SK-N-SH treated with all-trans-retinoic acid at 6 μM for 48 hours (cell line): ENCODE measurements around the gene PCSK2.

Experiments
- ATAC-seq: fragments of 200-7000 bp; cut with Tn5 transposase; 3 replicates; pipeline ENCODE4 v1.9.1; 2020; ENCODE audit warnings: mild to moderate bottlenecking, moderate library complexity
- BACH2 ChIP-seq: fragments of 250-450 bp; sonication (Bioruptor Pico); IDR thresholded peaks from 2 replicates; pipeline ENCODE4 v1.9.0; 2021; ENCODE audit warnings: mild to moderate bottlenecking, borderline replicate concordance
- CREB5 ChIP-seq: fragments of 250-450 bp; sonication (Bioruptor Pico); IDR thresholded peaks from 2 replicates; pipeline ENCODE4 v1.5.1; 2020; ENCODE audit warnings: low read depth, mild to moderate bottlenecking, moderate library complexity
- CSDC2 ChIP-seq: fragments of 250-450 bp; sonication (Bioruptor Pico); IDR thresholded peaks from 2 replicates; pipeline ENCODE4 v1.5.0; 2020; ENCODE audit warnings: mild to moderate bottlenecking, moderate library complexity
- CSRNP3 ChIP-seq: fragments of 250-450 bp; sonication (Bioruptor Pico); IDR thresholded peaks from 2 replicates; pipeline ENCODE4 v1.5.1; 2021; ENCODE audit warnings: mild to moderate bottlenecking, moderate library complexity
- ESRRG ChIP-seq: fragments of 250-450 bp; sonication (Bioruptor Pico); IDR thresholded peaks from 2 replicates; pipeline ENCODE4 v1.6.1; 2021; ENCODE audit warnings: mild to moderate bottlenecking
- GLIS3 ChIP-seq: fragments of 250-450 bp; sonication (Bioruptor Pico); IDR thresholded peaks from 2 replicates; pipeline ENCODE4 v1.5.0; 2020; ENCODE audit warnings: mild to moderate bottlenecking, moderate library complexity
- ISL1 ChIP-seq: fragments of 250-450 bp; sonication (Bioruptor Pico); IDR thresholded peaks from 2 replicates; pipeline ENCODE4 v2.1.2; 2022; ENCODE audit warnings: mild to moderate bottlenecking, moderate library complexity
- OSR1 ChIP-seq: fragments of 250-450 bp; sonication (Bioruptor Pico); IDR thresholded peaks from 2 replicates; pipeline ENCODE4 v1.8.0; 2022; ENCODE audit warnings: moderate library complexity, mild to moderate bottlenecking, inconsistent platforms
- POU6F1 ChIP-seq: fragments of 250-450 bp; sonication (Bioruptor Pico); IDR thresholded peaks from 2 replicates; pipeline ENCODE4 v1.8.0; 2021; ENCODE audit warnings: low read depth, mild to moderate bottlenecking, moderate library complexity, borderline replicate concordance
- PPARA ChIP-seq: fragments of 250-450 bp; sonication (Bioruptor Pico); IDR thresholded peaks from 2 replicates; pipeline ENCODE4 v1.5.0; 2020; ENCODE audit warnings: mild to moderate bottlenecking, borderline replicate concordance
- RARB ChIP-seq: fragments of 250-450 bp; sonication (Bioruptor Pico); IDR thresholded peaks from 2 replicates; pipeline ENCODE4 v1.8.0; 2021; ENCODE audit warnings: mild to moderate bottlenecking, moderate library complexity
- SNAI2 ChIP-seq: fragments of 250-450 bp; sonication (Bioruptor Pico); IDR thresholded peaks from 2 replicates; pipeline ENCODE4 v1.5.0; 2020; ENCODE audit warnings: mild to moderate bottlenecking, moderate library complexity
- TCF4 ChIP-seq: fragments of 250-450 bp; sonication (Bioruptor Pico); IDR thresholded peaks from 2 replicates; pipeline ENCODE4 v1.8.0; 2021; ENCODE audit warnings: mild to moderate bottlenecking, moderate library complexity, borderline replicate concordance
- TOX ChIP-seq: fragments of 250-450 bp; sonication (Bioruptor Pico); IDR thresholded peaks from 2 replicates; pipeline ENCODE4 v1.8.0; 2021; ENCODE audit warnings: mild to moderate bottlenecking, moderate library complexity, borderline replicate concordance
- TSHZ2 ChIP-seq: fragments of 250-450 bp; sonication (Bioruptor Pico); IDR thresholded peaks from 2 replicates; pipeline ENCODE4 v1.5.0; 2020; ENCODE audit warnings: mild to moderate bottlenecking, moderate library complexity
- ZC3H10 ChIP-seq: fragments of 250-450 bp; sonication (Bioruptor Pico); IDR thresholded peaks from 2 replicates; pipeline ENCODE4 v1.5.1; 2021; ENCODE audit warnings: mild to moderate bottlenecking, moderate library complexity
- ZFP3 ChIP-seq: fragments of 250-450 bp; sonication (Bioruptor Pico); IDR thresholded peaks from 2 replicates; pipeline ENCODE4 v1.5.0; 2020; ENCODE audit warnings: mild to moderate bottlenecking, moderate library complexity
- ZFP30 ChIP-seq: fragments of 450-650 bp; formaldehyde crosslinking; IDR thresholded peaks from 2 replicates; pipeline ENCODE4 v1.5.0; 2022; ENCODE audit warnings: mild to moderate bottlenecking, moderate library complexity
- ZNF565 ChIP-seq: fragments of 450-650 bp; formaldehyde crosslinking; conservative IDR thresholded peaks from 2 replicates; pipeline ENCODE4 v1.5.0; 2020; ENCODE audit warnings: low read depth, mild to moderate bottlenecking, moderate library complexity
- ZNF70 ChIP-seq: fragments of 450-650 bp; formaldehyde crosslinking; IDR thresholded peaks from 2 replicates; pipeline ENCODE4 v1.5.0; 2020; ENCODE audit warnings: mild to moderate bottlenecking, moderate library complexity

The PCSK2 gene

GRCh38 chr20:17345321-17345720 lies 118.5 kb downstream of the PCSK2 start:
- ATAC-seq: no peak
- TF ChIP-seq ISL1 (CRISPR knock-in tag) (no peak), RARB (CRISPR knock-in tag) (no peak), GLIS3 (CRISPR knock-in tag) (no peak), BACH2 (CRISPR knock-in tag) (no peak), OSR1 (CRISPR knock-in tag) (no peak), POU6F1 (CRISPR knock-in tag) (no peak), ZNF70 (CRISPR knock-in tag) (no peak), CREB5 (CRISPR knock-in tag) (no peak)

- ATAC-seq: no peak
- TF ChIP-seq RARB (CRISPR knock-in tag) (no peak), POU6F1 (CRISPR knock-in tag) (no peak), BACH2 (CRISPR knock-in tag) (no peak), TSHZ2 (no peak), OSR1 (CRISPR knock-in tag) (no peak), CREB5 (CRISPR knock-in tag) (no peak), ISL1 (CRISPR knock-in tag) (no peak), ESRRG (no peak), TOX (no peak), ZFP30 (CRISPR knock-in tag) (no peak), ZC3H10 (CRISPR knock-in tag) (no peak), ZFP3 (no peak)
These were observed 123.5 kb downstream of the PCSK2 start for GRCh38 chr20:17350321-17350720.

GRCh38 chr20:17357238-17357637 lies 130.4 kb downstream of the PCSK2 start:
- TF ChIP-seq ZNF565 (CRISPR knock-in tag): no peak
- no peak for TF ChIP-seq BACH2 (CRISPR knock-in tag)
- TF ChIP-seq PPARA (CRISPR knock-in tag): no peak
- no peak for TF ChIP-seq SNAI2 (CRISPR knock-in tag)
- ATAC-seq: no peak

GRCh38 chr20:17358854-17359253 lies 132.0 kb downstream of the PCSK2 start:
- TF ChIP-seq CSRNP3: no peak
- no peak for TF ChIP-seq ZFP30 (CRISPR knock-in tag)
- no peak for TF ChIP-seq ZC3H10 (CRISPR knock-in tag)
- no peak for TF ChIP-seq BACH2 (CRISPR knock-in tag)
- TF ChIP-seq TCF4 (CRISPR knock-in tag): no peak
- no peak for TF ChIP-seq TSHZ2
- no peak for TF ChIP-seq CSDC2
- TF ChIP-seq CREB5 (CRISPR knock-in tag): no peak
- TF ChIP-seq PPARA (CRISPR knock-in tag): no peak
- TF ChIP-seq SNAI2 (CRISPR knock-in tag): no peak
- TF ChIP-seq ZFP3: no peak
- ATAC-seq: no peak
